MCF 10A (cell line): Measurements from ENCODE around the gene CNTNAP2. TPM values are rescaled to one million over a fixed set of nuclear protein-coding genes. Genes with fewer than 3 reads are reported as not detected.

Experiments
- BruUV-seq: library from RNA; stranded (reverse); fragments of 400-500 nt; replicated peaks from 2 replicates; lab custom pipeline; 2021; lab: Mats Ljungman, UMichigan
- CTCF ChIA-PET: fragments of 300-600 bp; sonication (Branson Sonifier 250); formaldehyde crosslinking; extraction: SDS; loops from one replicate; lab custom pipeline; 2021; ENCODE audit warnings: antibody characterized with exemption, inconsistent platforms; lab: Yijun Ruan, JAX
- POLR2A ChIA-PET: fragments of 300-600, 350-650 bp; sonication (Branson Sonifier 250); formaldehyde crosslinking; extraction: SDS; loops from one replicate; lab custom pipeline; 2020; ENCODE audit warnings: antibody characterized with exemption, inconsistent platforms; lab: Yijun Ruan, JAX
- DNase-seq: peaks from one replicate; pipeline ENCODE4 v3.0.0-alpha.2; 2018; ENCODE audit not compliant: unreplicated experiment
- H3K27ac Mint-ChIP-seq: one replicate; pipeline ENCODE4 v1.8.0; 2022; ENCODE audit warnings: mild to moderate bottlenecking, low read depth, mixed read lengths; ENCODE audit not compliant: unreplicated experiment
- H3K27me3 Mint-ChIP-seq: one replicate; pipeline ENCODE4 v1.8.0; 2022; ENCODE audit warnings: mixed read lengths; ENCODE audit not compliant: insufficient read depth, unreplicated experiment
- H3K36me3 Mint-ChIP-seq: one replicate; pipeline ENCODE4 v1.8.0; 2022; ENCODE audit warnings: mild to moderate bottlenecking, moderate library complexity, mixed read lengths; ENCODE audit not compliant: insufficient read depth, unreplicated experiment
- H3K4me1 Mint-ChIP-seq: one replicate; pipeline ENCODE4 v1.8.0; 2022; ENCODE audit warnings: mixed read lengths; ENCODE audit not compliant: insufficient read depth, unreplicated experiment
- H3K4me3 Mint-ChIP-seq: one replicate; pipeline ENCODE4 v1.8.0; 2022; ENCODE audit warnings: mild to moderate bottlenecking, moderate library complexity, mixed read lengths; ENCODE audit not compliant: unreplicated experiment
- H3K9me3 Mint-ChIP-seq: one replicate; pipeline ENCODE4 v1.8.0; 2022; ENCODE audit warnings: mixed read lengths; ENCODE audit not compliant: unreplicated experiment
- intact Hi-C: fragments of 100-400 bp; cut with micrococcal nuclease; formaldehyde crosslinking; loops from 2 replicates; pipeline ENCODE4 v1.14.1; 2022
- total RNA-seq: library from RNA; stranded (reverse); gene quantifications from 2 replicates; pipeline ENCODE4 v1.2.3, GENCODE V29; 2022
- TF ChIP-seq, protein P1 (sequence below): fragments of 200-600 bp; IDR thresholded peaks from one replicate; pipeline ENCODE4 v1.8.0; 2022; ENCODE audit warnings: antibody characterized with exemption, mild to moderate bottlenecking; ENCODE audit not compliant: unreplicated experiment

CNTNAP2 gene
- total RNA-seq, 1 experiment from 2014 or later: 1.1 TPM

DNA sequence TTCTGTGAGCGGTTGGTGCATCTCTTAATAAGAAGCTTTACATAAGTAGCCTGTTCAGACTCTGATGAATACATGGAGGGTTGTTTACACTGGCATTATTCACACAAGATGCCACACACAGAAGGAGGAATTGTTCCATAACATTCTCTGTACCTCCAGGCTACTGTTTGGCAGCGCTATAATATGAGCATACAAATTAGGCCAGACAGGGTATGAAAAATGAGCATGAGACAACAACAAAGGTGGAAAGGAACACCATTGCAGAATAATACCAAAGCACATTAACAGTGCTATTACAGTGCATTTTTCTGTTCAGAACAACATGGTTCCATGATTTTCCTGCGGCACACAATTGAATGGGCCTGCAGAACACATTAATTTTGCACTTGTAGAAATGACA lies 2056.8 kb downstream of the CNTNAP2 start:
- intact Hi-C loops: no loop called here
- no peaks in the 10 kb centered on the region for H3K4me1 Mint-ChIP-seq
- no peaks in the 10 kb centered on the region for H3K36me3 Mint-ChIP-seq
- no peak for DNase-seq
- TF ChIP-seq, protein P1, sequence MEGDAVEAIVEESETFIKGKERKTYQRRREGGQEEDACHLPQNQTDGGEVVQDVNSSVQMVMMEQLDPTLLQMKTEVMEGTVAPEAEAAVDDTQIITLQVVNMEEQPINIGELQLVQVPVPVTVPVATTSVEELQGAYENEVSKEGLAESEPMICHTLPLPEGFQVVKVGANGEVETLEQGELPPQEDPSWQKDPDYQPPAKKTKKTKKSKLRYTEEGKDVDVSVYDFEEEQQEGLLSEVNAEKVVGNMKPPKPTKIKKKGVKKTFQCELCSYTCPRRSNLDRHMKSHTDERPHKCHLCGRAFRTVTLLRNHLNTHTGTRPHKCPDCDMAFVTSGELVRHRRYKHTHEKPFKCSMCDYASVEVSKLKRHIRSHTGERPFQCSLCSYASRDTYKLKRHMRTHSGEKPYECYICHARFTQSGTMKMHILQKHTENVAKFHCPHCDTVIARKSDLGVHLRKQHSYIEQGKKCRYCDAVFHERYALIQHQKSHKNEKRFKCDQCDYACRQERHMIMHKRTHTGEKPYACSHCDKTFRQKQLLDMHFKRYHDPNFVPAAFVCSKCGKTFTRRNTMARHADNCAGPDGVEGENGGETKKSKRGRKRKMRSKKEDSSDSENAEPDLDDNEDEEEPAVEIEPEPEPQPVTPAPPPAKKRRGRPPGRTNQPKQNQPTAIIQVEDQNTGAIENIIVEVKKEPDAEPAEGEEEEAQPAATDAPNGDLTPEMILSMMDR: no peak
- ChIA-PET POLR2A (no interaction called here), CTCF (interaction anchor here (0.5 to 1.0 kb wide), 2 partner anchors 10 to 1117 kb away, joined by 4 to 6 read pairs; no protein-coding TSS in a partner anchor)
- H3K4me3 Mint-ChIP-seq: no peak overlapping the region
- no peaks in the 10 kb centered on the region for H3K9me3 Mint-ChIP-seq
- no peak overlapping the region for H3K27ac Mint-ChIP-seq
- no TSS peak for BruUV-seq
- H3K27me3 Mint-ChIP-seq: peaks cover 65% of the 10 kb centered on the region

DNA sequence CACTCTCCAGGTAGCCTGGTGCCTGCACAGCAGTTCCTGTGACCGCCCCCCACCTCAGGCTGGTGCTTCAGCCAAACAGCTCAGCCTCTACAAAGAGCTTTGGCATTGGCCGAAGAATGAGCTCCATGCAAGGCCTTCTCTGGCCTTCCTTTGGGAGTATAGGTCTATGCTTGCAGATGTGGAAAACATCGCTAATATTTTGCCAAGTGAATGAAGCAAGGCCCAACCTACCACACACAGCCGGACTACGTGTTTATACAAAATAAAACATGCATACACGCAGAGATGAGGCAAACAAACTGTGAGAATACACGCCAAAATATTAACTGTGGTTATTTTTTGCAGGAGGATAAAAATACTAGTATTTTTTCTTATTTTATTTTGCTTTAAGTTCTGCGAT lies 2057.8 kb downstream of the CNTNAP2 start:
- H3K4me1 Mint-ChIP-seq: no peaks in the 10 kb centered on the region
- no peaks in the 10 kb centered on the region for H3K9me3 Mint-ChIP-seq
- POLR2A ChIA-PET: no interaction called here
- intact Hi-C loops: no loop called here
- no peak overlapping the region for H3K4me3 Mint-ChIP-seq
- H3K27me3 Mint-ChIP-seq: peaks cover 75% of the 10 kb centered on the region
- CTCF ChIA-PET: no interaction called here
- DNase-seq: no peak
- H3K27ac Mint-ChIP-seq: no peak overlapping the region
- H3K36me3 Mint-ChIP-seq: no peaks in the 10 kb centered on the region
- no TSS peak for BruUV-seq
- TF ChIP-seq, protein P1: no peak

DNA sequence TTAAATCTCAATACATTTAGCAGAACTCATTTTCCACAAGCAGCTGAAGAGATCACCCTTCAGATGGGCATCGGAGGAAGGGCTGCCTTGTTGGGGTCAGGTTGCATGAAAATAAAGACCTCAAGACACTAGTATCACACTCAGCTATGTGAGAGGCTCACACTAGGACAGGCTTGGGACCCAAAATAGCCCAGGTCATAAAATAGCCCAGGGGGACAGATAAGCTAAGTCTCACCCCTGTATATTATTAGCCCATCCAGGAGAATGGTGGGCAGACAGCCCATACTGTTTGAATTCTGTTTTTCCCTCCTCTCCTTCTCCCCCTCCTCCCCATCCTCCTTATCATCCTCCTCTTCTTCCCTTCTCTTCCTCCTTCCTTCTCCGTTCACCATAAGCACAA lies 2058.9 kb downstream of the CNTNAP2 start:
- no TSS peak for BruUV-seq
- no peak for DNase-seq
- intact Hi-C loops: no loop called here
- Mint-ChIP-seq H3K4me1 (no peaks in the 10 kb centered on the region), H3K36me3 (no peaks in the 10 kb centered on the region), H3K4me3 (no peak overlapping the region), H3K27ac (no peak overlapping the region), H3K9me3 (no peaks in the 10 kb centered on the region), H3K27me3 (peaks cover 83% of the 10 kb centered on the region)
- ChIA-PET POLR2A (no interaction called here), CTCF (interaction anchor here (0.7 kb wide), 1 partner anchor 33 kb away, joined by 4 read pairs; no protein-coding TSS in a partner anchor)
- TF ChIP-seq, protein P1: no peak

DNA sequence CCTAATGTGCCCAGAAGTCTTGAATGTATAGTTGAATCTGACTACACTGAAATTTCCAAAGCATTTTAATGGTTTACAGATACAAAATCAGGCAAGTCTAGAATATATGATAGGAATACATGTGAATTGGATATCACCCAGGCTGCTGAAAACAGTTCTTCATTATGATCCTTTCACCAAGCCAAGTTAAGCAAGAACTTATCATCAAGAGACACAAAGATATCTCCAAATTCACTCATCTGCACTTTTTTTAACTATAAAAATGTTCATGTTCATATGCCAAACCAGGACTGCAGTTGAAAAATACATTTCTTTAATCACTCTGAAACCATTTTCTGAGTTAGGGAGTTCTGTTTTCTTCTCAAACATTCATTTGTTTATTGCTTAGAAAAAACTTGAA lies 2061.4 kb downstream of the CNTNAP2 start:
- intact Hi-C loops: no loop called here
- H3K36me3 Mint-ChIP-seq: no peaks in the 10 kb centered on the region
- CTCF ChIA-PET: no interaction called here
- POLR2A ChIA-PET: no interaction called here
- no peak for DNase-seq
- no peak overlapping the region for H3K4me3 Mint-ChIP-seq
- no peak overlapping the region for H3K27ac Mint-ChIP-seq
- H3K9me3 Mint-ChIP-seq: no peaks in the 10 kb centered on the region
- TF ChIP-seq, protein P1: no peak
- H3K27me3 Mint-ChIP-seq: peaks cover 83% of the 10 kb centered on the region
- no peaks in the 10 kb centered on the region for H3K4me1 Mint-ChIP-seq
- BruUV-seq: no TSS peak
